Ishikawa (cell line): ENCODE measurements around the gene CEP112.

Source experiments
- CEBPB ChIP-seq: IDR thresholded peaks from 2 replicates; pipeline ENCODE4 v1.6.1; 2012
- NFIC ChIP-seq: IDR thresholded peaks from 2 replicates; pipeline ENCODE4 v1.6.1; 2012
- TCF12 ChIP-seq: IDR thresholded peaks from 2 replicates; pipeline ENCODE4 v1.6.1; 2012; ENCODE audit warnings: low read depth
- ZBTB7A ChIP-seq: IDR thresholded peaks from 2 replicates; pipeline ENCODE4 v1.6.1; 2012; ENCODE audit warnings: low read depth
- TF ChIP-seq, protein P1 (sequence below): IDR thresholded peaks from 2 replicates; pipeline ENCODE4 v1.6.1; 2012; ENCODE audit warnings: low read depth, mild to moderate bottlenecking

- TF ChIP-seq CEBPB (no peak), TCF12 (no peak), ZBTB7A (no peak), NFIC (no peak)
- TF ChIP-seq, protein P1, sequence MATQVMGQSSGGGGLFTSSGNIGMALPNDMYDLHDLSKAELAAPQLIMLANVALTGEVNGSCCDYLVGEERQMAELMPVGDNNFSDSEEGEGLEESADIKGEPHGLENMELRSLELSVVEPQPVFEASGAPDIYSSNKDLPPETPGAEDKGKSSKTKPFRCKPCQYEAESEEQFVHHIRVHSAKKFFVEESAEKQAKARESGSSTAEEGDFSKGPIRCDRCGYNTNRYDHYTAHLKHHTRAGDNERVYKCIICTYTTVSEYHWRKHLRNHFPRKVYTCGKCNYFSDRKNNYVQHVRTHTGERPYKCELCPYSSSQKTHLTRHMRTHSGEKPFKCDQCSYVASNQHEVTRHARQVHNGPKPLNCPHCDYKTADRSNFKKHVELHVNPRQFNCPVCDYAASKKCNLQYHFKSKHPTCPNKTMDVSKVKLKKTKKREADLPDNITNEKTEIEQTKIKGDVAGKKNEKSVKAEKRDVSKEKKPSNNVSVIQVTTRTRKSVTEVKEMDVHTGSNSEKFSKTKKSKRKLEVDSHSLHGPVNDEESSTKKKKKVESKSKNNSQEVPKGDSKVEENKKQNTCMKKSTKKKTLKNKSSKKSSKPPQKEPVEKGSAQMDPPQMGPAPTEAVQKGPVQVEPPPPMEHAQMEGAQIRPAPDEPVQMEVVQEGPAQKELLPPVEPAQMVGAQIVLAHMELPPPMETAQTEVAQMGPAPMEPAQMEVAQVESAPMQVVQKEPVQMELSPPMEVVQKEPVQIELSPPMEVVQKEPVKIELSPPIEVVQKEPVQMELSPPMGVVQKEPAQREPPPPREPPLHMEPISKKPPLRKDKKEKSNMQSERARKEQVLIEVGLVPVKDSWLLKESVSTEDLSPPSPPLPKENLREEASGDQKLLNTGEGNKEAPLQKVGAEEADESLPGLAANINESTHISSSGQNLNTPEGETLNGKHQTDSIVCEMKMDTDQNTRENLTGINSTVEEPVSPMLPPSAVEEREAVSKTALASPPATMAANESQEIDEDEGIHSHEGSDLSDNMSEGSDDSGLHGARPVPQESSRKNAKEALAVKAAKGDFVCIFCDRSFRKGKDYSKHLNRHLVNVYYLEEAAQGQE: no peak
Measured at GRCh38 chr17:65850486-65850885, 341.4 kb downstream of the CEP112 start.
